ENCODE measurements around the gene ARHGEF39. TPM values are rescaled to one million over a fixed set of nuclear protein-coding genes. Genes with fewer than 3 reads are reported as not detected.

ARHGEF39 gene
- total RNA-seq, 1 donor from 2014 or later: 0.89 TPM

- no peak for DNase-seq
- no peaks in the 10 kb centered on the region for H3K27me3 Mint-ChIP-seq
- intact Hi-C loops (cut with micrococcal nuclease): no loop called here
- H3K4me3 Mint-ChIP-seq: no peak overlapping the region
- POLR2A ChIA-PET: interaction anchor here (1.1 to 1.5 kb wide), 2 partner anchors 10 to 44 kb away, joined by 3 to 10 read pairs; no protein-coding TSS in a partner anchor
- TF ChIP-seq, protein P1, sequence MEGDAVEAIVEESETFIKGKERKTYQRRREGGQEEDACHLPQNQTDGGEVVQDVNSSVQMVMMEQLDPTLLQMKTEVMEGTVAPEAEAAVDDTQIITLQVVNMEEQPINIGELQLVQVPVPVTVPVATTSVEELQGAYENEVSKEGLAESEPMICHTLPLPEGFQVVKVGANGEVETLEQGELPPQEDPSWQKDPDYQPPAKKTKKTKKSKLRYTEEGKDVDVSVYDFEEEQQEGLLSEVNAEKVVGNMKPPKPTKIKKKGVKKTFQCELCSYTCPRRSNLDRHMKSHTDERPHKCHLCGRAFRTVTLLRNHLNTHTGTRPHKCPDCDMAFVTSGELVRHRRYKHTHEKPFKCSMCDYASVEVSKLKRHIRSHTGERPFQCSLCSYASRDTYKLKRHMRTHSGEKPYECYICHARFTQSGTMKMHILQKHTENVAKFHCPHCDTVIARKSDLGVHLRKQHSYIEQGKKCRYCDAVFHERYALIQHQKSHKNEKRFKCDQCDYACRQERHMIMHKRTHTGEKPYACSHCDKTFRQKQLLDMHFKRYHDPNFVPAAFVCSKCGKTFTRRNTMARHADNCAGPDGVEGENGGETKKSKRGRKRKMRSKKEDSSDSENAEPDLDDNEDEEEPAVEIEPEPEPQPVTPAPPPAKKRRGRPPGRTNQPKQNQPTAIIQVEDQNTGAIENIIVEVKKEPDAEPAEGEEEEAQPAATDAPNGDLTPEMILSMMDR (IDR thresholded peaks at IDR 0.05): no peak
- H3K27ac Mint-ChIP-seq: no peak overlapping the region
- H3K36me3 Mint-ChIP-seq (ENCODE audit: low read depth): peaks cover 8% of the 10 kb centered on the region
- no peaks in the 10 kb centered on the region for H3K9me3 Mint-ChIP-seq
- CTCF ChIA-PET: interaction anchor here (1.2 to 5.5 kb wide), 2 partner anchors 10 to 45 kb away, joined by 3 to 37 read pairs; no protein-coding TSS in a partner anchor
- no peaks in the 10 kb centered on the region for H3K4me1 Mint-ChIP-seq
- no peak for ATAC-seq (ENCODE audit: low read depth)
Observed at GRCh38 chr9:35705836-35706430, 40.9 kb upstream of the ARHGEF39 start.

GRCh38 chr9:35705372-35705771 lies 40.4 kb upstream of the ARHGEF39 start:
- ATAC-seq (ENCODE audit: low read depth): no peak
- H3K27ac Mint-ChIP-seq: no peak overlapping the region
- CTCF ChIA-PET: interaction anchor here (5.5 kb wide), 1 partner anchor 10 kb away, joined by 37 read pairs; no protein-coding TSS in a partner anchor
- peaks cover 2% of the 10 kb centered on the region for H3K36me3 Mint-ChIP-seq (ENCODE audit: low read depth)
- POLR2A ChIA-PET: interaction anchor here (0.6 to 1.5 kb wide), 4 partner anchors 9 to 44 kb away, joined by 3 to 10 read pairs (median 4); partner anchors contain the start of gene TPM2
- DNase-seq: no peak
- no peaks in the 10 kb centered on the region for H3K9me3 Mint-ChIP-seq
- no peaks in the 10 kb centered on the region for H3K27me3 Mint-ChIP-seq
- TF ChIP-seq, protein P1 (IDR thresholded peaks at IDR 0.05): no peak
- H3K4me3 Mint-ChIP-seq: no peak overlapping the region
- intact Hi-C loops (cut with micrococcal nuclease): no loop called here
- no peaks in the 10 kb centered on the region for H3K4me1 Mint-ChIP-seq

DNA sequence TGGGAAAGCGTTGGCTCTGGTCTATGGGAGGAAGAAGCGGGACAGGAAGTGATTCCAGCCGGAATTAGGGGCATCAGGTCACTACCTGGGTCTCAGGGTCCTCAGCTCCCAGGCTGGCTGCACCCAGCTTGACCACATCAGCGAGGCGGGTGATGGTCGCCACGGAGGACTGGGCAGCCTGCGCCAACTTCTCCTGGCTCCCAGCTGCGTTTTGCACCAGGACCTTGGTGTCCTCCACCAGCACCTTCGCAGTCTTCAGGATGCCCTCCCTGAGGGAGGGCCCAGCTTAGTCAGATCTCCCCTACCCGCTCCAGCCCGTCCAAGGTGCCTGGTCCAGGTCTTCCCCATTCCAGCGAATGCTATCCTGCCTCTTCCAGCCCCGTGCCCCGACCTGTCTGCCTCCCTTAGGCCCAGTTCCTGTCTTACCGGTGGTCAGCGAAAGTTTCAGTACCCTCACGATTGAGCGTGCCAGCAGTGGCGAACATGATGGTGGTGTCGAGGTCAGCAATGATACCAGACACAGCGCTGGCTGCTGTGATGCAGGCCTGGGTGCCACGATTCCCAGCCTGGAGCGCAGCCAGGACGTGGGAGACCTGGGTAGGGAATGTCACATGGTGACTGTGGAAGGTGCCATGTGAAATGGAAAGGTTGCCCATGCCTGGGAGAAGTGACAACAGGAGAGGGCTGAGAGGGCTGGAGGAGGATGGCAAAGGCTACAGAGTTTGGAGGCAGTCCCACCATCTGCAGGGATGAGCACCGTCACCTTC lies 39.1 kb upstream of the ARHGEF39 start:
- Mint-ChIP-seq H3K36me3 (ENCODE audit: low read depth) (no peaks in the 10 kb centered on the region), H3K4me3 (no peak overlapping the region), H3K4me1 (no peaks in the 10 kb centered on the region), H3K9me3 (no peaks in the 10 kb centered on the region), H3K27ac (no peak overlapping the region), H3K27me3 (no peaks in the 10 kb centered on the region)
- ChIA-PET CTCF (no interaction called here), POLR2A (interaction anchor here (0.5 to 1.3 kb wide), 2 partner anchors 14 to 53 kb away, joined by 3 to 4 read pairs; partner anchors contain the start of gene TPM2)
- no peak for ATAC-seq (ENCODE audit: low read depth)
- TF ChIP-seq, protein P1 (IDR thresholded peaks at IDR 0.05): no peak
- DNase-seq: no peak
- intact Hi-C loops (cut with micrococcal nuclease): no loop called here

DNA sequence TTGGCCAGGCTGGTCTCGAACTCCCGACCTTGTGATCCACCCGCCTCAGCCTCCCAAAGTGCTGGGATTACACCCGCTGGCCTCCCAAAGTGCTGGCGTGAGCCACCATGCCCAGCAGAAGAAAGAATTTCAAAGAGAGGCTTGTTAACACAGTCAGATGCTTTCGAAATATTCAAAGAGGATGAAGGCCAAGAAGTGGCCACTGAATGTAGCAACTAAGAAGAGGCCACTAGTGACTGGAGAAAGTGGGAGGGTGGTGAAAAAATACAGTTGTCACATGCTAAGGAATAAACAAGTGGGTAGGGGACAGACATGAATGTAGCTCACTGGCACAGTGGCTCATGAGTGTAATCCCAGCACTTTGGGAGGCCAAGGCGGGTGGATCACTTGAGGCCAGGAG lies 37.7 kb upstream of the ARHGEF39 start:
- Mint-ChIP-seq H3K27me3 (no peaks in the 10 kb centered on the region), H3K4me3 (no peak overlapping the region), H3K27ac (no peak overlapping the region), H3K36me3 (ENCODE audit: low read depth) (no peaks in the 10 kb centered on the region), H3K4me1 (no peaks in the 10 kb centered on the region), H3K9me3 (no peaks in the 10 kb centered on the region)
- CTCF ChIA-PET: no interaction called here
- DNase-seq: no peak
- intact Hi-C loops (cut with micrococcal nuclease): no loop called here
- POLR2A ChIA-PET: no interaction called here
- ATAC-seq (ENCODE audit: low read depth): no peak
- TF ChIP-seq, protein P1 (IDR thresholded peaks at IDR 0.05): no peak

GRCh38 chr9:35700942-35701341 lies 35.9 kb upstream of the ARHGEF39 start:
- DNase-seq (no peak), ATAC-seq (ENCODE audit: low read depth) (no peak)
- Mint-ChIP-seq H3K4me1 (peaks cover 9% of the 10 kb centered on the region), H3K27me3 (no peaks in the 10 kb centered on the region), H3K4me3 (no peak overlapping the region), H3K36me3 (ENCODE audit: low read depth) (no peaks in the 10 kb centered on the region), H3K27ac (no peak overlapping the region), H3K9me3 (no peaks in the 10 kb centered on the region)
- TF ChIP-seq, protein P1 (IDR thresholded peaks at IDR 0.05): no peak
- ChIA-PET POLR2A (no interaction called here), CTCF (interaction anchor here (1.2 kb wide), 1 partner anchor 26 kb away, joined by 3 read pairs; no protein-coding TSS in a partner anchor)
- intact Hi-C loops (cut with micrococcal nuclease): no loop called here
